ENCODE measurements around the gene ALPK3.

ALPK3 gene

DNA sequence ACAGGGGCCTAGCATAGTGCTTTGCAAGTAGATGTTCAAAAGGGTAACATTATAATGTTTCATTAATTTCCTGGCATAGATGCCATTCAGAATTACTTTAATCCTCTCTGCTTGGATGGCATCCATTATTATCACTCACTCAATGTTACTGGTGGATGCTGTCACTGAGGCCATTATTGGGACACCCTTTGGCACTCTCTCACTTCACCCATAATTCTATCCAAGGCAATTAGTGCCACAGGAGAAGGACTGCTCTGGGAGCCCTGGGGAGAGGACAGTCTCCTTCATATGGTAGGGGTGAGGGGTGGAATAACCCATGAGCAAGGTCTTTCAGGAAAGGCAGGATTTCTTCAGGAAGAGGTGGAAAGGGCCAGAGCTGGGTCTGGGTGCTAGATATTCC, 38.6 kb downstream of the ALPK3 start:
- DNase-seq (ENCODE audit: low read depth, low spot score): no peak
- in situ Hi-C loops (cut with HindIII; ENCODE audit: low sequenced_read_pairs): no loop called here
- TF ChIP-seq, protein P1, sequence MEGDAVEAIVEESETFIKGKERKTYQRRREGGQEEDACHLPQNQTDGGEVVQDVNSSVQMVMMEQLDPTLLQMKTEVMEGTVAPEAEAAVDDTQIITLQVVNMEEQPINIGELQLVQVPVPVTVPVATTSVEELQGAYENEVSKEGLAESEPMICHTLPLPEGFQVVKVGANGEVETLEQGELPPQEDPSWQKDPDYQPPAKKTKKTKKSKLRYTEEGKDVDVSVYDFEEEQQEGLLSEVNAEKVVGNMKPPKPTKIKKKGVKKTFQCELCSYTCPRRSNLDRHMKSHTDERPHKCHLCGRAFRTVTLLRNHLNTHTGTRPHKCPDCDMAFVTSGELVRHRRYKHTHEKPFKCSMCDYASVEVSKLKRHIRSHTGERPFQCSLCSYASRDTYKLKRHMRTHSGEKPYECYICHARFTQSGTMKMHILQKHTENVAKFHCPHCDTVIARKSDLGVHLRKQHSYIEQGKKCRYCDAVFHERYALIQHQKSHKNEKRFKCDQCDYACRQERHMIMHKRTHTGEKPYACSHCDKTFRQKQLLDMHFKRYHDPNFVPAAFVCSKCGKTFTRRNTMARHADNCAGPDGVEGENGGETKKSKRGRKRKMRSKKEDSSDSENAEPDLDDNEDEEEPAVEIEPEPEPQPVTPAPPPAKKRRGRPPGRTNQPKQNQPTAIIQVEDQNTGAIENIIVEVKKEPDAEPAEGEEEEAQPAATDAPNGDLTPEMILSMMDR (IDR thresholded peaks at IDR 0.05; ENCODE audit: low read depth, low read length): no peak
- H3K4me3 ChIP-seq (ENCODE audit: low read depth, low read length): no peak overlapping the region

GRCh38 chr15:84856731-84857417, 39.7 kb downstream of the ALPK3 start:
- TF ChIP-seq, protein P1 (IDR thresholded peaks at IDR 0.05; ENCODE audit: low read depth, low read length): no peak
- in situ Hi-C loops (cut with HindIII; ENCODE audit: low sequenced_read_pairs): no loop called here
- no peak overlapping the region for H3K4me3 ChIP-seq (ENCODE audit: low read depth, low read length)
- no peak for DNase-seq (ENCODE audit: low read depth, low spot score)

DNA sequence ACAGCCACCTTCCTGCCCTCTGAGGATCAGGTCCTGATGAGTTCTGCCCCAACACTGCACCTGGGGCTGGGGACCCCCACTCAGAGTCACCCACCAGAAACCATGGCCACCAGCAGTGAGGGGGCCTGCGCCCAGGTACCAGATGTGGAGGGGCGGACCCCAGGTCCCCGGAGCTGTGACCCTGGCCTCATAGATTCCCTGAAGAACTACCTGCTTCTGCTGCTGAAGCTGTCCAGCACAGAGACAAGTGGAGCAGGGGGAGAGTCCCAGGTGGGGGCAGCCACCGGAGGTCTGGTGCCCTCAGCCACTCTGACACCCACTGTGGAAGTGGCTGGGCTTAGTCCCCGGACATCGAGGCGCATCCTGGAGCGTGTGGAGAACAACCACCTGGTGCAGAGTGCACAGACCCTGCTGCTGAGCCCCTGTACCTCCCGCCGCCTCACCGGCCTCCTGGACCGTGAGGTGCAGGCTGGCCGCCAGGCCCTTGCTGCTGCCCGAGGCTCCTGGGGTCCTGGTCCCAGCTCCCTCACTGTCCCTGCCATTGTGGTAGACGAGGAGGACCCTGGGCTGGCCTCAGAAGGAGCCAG, 40.4 kb downstream of the ALPK3 start:
- TF ChIP-seq, protein P1 (IDR thresholded peaks at IDR 0.05; ENCODE audit: low read depth, low read length): no peak
- in situ Hi-C loops (cut with HindIII; ENCODE audit: low sequenced_read_pairs): no loop called here

DNA sequence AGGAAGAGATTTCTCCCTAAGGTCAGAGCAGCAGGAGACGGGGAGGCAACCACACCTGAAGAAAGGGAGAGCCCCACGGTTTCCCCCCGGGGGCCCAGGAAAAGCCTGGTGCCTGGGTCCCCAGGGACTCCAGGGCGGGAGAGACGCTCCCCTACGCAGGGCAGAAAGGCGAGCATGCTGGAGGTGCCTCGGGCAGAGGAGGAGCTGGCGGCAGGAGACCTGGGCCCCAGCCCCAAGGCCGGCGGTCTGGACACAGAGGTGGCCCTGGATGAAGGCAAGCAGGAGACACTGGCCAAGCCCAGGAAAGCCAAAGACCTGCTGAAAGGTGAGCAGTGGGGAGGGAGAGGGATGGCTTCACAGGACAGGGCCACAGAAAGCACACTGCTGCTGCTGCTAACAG, 41.1 kb downstream of the ALPK3 start:
- in situ Hi-C loops (cut with HindIII; ENCODE audit: low sequenced_read_pairs): no loop called here
- TF ChIP-seq, protein P1 (IDR thresholded peaks at IDR 0.05; ENCODE audit: low read depth, low read length): no peak
- no peak overlapping the region for H3K4me3 ChIP-seq (ENCODE audit: low read depth, low read length)
- no peak for DNase-seq (ENCODE audit: low read depth, low spot score)

More for the DNA sequence above, 40.4 kb downstream of the ALPK3 start:
- DNase-seq (ENCODE audit: low read depth, low spot score): no peak
- no peak overlapping the region for H3K4me3 ChIP-seq (ENCODE audit: low read depth, low read length)

DNA sequence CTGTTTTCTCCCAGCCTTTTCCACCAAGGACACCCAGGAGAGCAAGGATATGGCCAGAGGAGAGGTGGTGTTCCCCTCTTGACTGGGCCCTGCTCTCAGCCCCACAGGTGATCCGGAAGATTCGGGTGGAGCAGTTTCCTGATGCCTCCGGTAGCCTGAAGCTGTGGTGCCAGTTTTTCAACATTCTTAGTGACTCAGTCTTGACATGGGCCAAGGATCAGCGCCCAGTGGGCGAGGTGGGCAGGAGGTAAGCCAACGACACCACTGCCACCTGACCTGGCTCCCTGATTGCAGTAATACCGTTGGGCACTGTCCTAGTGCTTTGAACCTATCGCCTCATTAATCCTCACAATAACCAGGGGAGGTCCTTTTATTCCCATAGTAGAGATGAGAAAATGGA, 42.0 kb downstream of the ALPK3 start:
- TF ChIP-seq, protein P1 (IDR thresholded peaks at IDR 0.05; ENCODE audit: low read depth, low read length): no peak
- in situ Hi-C loops (cut with HindIII; ENCODE audit: low sequenced_read_pairs): no loop called here
- DNase-seq (ENCODE audit: low read depth, low spot score): no peak
- no peak overlapping the region for H3K4me3 ChIP-seq (ENCODE audit: low read depth, low read length)

GRCh38 chr15:84859651-84860050, 42.5 kb downstream of the ALPK3 start:
- TF ChIP-seq, protein P1 (IDR thresholded peaks at IDR 0.05; ENCODE audit: low read depth, low read length): no peak
- in situ Hi-C loops (cut with HindIII; ENCODE audit: low sequenced_read_pairs): no loop called here
- H3K4me3 ChIP-seq (ENCODE audit: low read depth, low read length): no peak overlapping the region

More at GRCh38 chr15:84859651-84860050, 42.5 kb downstream of the ALPK3 start:
- DNase-seq (ENCODE audit: low read depth, low spot score): no peak
